DMS153 treated with DMSO at 0.1 percent for 48 hours (cell line): ENCODE measurements around the gene EPAS1.

Source experiments
- DNase-seq: peaks from one replicate; lab custom pipeline; 2025; ENCODE audit not compliant: unreplicated experiment; lab: John Stamatoyannopoulos, UW

Gene EPAS1

GRCh38 chr2:46273225-46273863, 23.9 kb upstream of the EPAS1 start:
- DNase-seq, result no peak

- DNase-seq, result no peak
These were observed 23.3 kb upstream of the EPAS1 start for GRCh38 chr2:46273919-46274318.

- DNase-seq, result no peak
These were observed 22.6 kb upstream of the EPAS1 start for GRCh38 chr2:46274586-46274985.

- DNase-seq, result no peak
These were observed 21.2 kb upstream of the EPAS1 start for GRCh38 chr2:46275995-46276394.

GRCh38 chr2:46276642-46277041, 20.6 kb upstream of the EPAS1 start:
- DNase-seq, result no peak

GRCh38 chr2:46277431-46278190, 19.6 kb upstream of the EPAS1 start:
- no peak for DNase-seq

GRCh38 chr2:46278952-46279351, 18.3 kb upstream of the EPAS1 start:
- DNase-seq, result no peak

GRCh38 chr2:46281939-46282338, 15.3 kb upstream of the EPAS1 start:
- DNase-seq, result no peak

- DNase-seq, result no peak
These were observed 13.5 kb upstream of the EPAS1 start for GRCh38 chr2:46283693-46284092.

- DNase-seq, result no peak
These were observed 12.9 kb upstream of the EPAS1 start for GRCh38 chr2:46284260-46284659.

- no peak for DNase-seq
These were observed 12.4 kb upstream of the EPAS1 start for GRCh38 chr2:46284796-46285195.

GRCh38 chr2:46286715-46287114, 10.5 kb upstream of the EPAS1 start:
- no peak for DNase-seq

GRCh38 chr2:46290078-46290477, 7.1 kb upstream of the EPAS1 start:
- DNase-seq, result no peak

GRCh38 chr2:46293466-46293865, 3.7 kb upstream of the EPAS1 start:
- DNase-seq, result no peak

GRCh38 chr2:46294176-46294836, 2.9 kb upstream of the EPAS1 start:
- peak; percentile 15 for DNase-seq

GRCh38 chr2:46296216-46296839, 879 bp upstream of the EPAS1 start:
- no peak for DNase-seq

GRCh38 chr2:46297546-46298271, 502 bp downstream of the EPAS1 start:
- peak; percentile 47 for DNase-seq

- DNase-seq, result no peak
These were observed 990 bp downstream of the EPAS1 start for GRCh38 chr2:46298272-46298521.

GRCh38 chr2:46298522-46299353, 1.5 kb downstream of the EPAS1 start:
- no peak for DNase-seq
